ENCODE data around the gene SEMA4A. TPM values are rescaled to one million over a fixed set of nuclear protein-coding genes. Genes with fewer than 3 reads are reported as not detected.
"Not testable (repeated sequence)": the region's sequence is repeated elsewhere in the genome, so short reads cannot be mapped to it uniquely, and the experiment has no call there.

Gene SEMA4A
- total and polyA plus RNA-seq, 2 donors: 6.4 to 14.8 TPM

- H3K27me3 ChIP-seq (ENCODE audit: control insufficient read depth in 2 of 2, insufficient read depth in 1 of 2, low read length in 1 of 2): peaks cover 3 to 59% of the 10 kb centered on the region in 2 donors
- WGBS: 28% methylated on average over 14 of the region's 14 CpGs
These were observed 29.8 kb upstream of the SEMA4A start for GRCh38 chr1:156123356-156124196.

GRCh38 chr1:156124557-156125483 lies 28.6 kb upstream of the SEMA4A start:
- DNase-seq (ENCODE audit: low read depth in 6 of 9, low spot score in 9 of 9): no peak
- no peak overlapping the region for H3K4me3 ChIP-seq (ENCODE audit: low read length in 2 of 2)
- WGBS: 81% methylated on average over 17 of the region's 17 CpGs

More at GRCh38 chr1:156123356-156124196, 29.8 kb upstream of the SEMA4A start:
- Histone ChIP-seq H3K36me3 (ENCODE audit: control insufficient read depth in 2 of 2, insufficient read depth in 2 of 2, low read length in 1 of 2) (no peaks in the 10 kb centered on the region), H3K9me3 (ENCODE audit: control insufficient read depth in 2 of 2, insufficient read depth in 1 of 2, low read length in 1 of 2) (no peaks in the 10 kb centered on the region), H3K27ac (ENCODE audit: low read depth in 1 of 2, low read length in 1 of 2) (peak overlapping the region; percentile 87 to 88), H3K4me3 (ENCODE audit: low read length in 2 of 2) (no peak overlapping the region), H3K4me1 (ENCODE audit: control insufficient read depth in 2 of 2, insufficient read depth in 2 of 2, low read length in 2 of 2) (peaks cover 23 to 63% of the 10 kb centered on the region in 2 donors)
- DNase-seq (ENCODE audit: low read depth in 6 of 9, low spot score in 9 of 9): peak in 2 of 9 donors; percentile 42 to 43

DNA sequence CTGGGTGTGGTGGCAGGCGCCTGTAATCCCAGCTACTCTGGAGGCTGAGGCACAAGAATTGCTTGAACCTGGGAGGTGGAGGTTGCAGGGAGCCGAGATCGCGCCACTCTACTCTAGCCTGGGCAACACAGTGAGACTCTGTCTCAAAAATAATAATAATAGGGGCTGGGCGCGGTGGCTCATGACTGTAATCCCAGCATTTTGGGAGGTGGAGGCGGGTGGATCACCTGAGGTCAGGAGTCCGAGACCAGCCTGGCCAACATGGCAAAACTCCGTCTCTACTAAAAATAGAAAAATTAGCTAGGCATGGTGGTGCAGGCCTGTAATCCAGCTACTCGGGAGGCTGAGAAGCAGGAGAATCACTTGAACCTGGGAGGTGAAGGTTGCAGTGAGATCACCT lies 27.8 kb upstream of the SEMA4A start:
- H3K27ac ChIP-seq (ENCODE audit: low read depth in 1 of 2, low read length in 1 of 2): peak overlapping the region; percentile 15 to 78
- not testable (repeated sequence) for DNase-seq (ENCODE audit: low read depth in 6 of 9, low spot score in 9 of 9); H3K4me3 ChIP-seq (ENCODE audit: low read length in 2 of 2); H3K36me3 ChIP-seq (ENCODE audit: control insufficient read depth in 2 of 2, insufficient read depth in 2 of 2, low read length in 1 of 2); H3K9me3 ChIP-seq (ENCODE audit: control insufficient read depth in 2 of 2, insufficient read depth in 1 of 2, low read length in 1 of 2)
- H3K4me1 ChIP-seq (ENCODE audit: control insufficient read depth in 2 of 2, insufficient read depth in 2 of 2, low read length in 2 of 2): peaks cover 25 to 73% of the 10 kb centered on the region in 2 donors
- peaks cover 2 to 60% of the 10 kb centered on the region in 2 donors for H3K27me3 ChIP-seq (ENCODE audit: control insufficient read depth in 2 of 2, insufficient read depth in 1 of 2, low read length in 1 of 2)
- 96% methylated on average over 10 of the region's 10 CpGs for WGBS

More at GRCh38 chr1:156124557-156125483, 28.6 kb upstream of the SEMA4A start:
- Histone ChIP-seq H3K4me1 (ENCODE audit: control insufficient read depth in 2 of 2, insufficient read depth in 2 of 2, low read length in 2 of 2) (peaks cover 25 to 75% of the 10 kb centered on the region in 2 donors), H3K9me3 (ENCODE audit: control insufficient read depth in 2 of 2, insufficient read depth in 1 of 2, low read length in 1 of 2) (no peaks in the 10 kb centered on the region), H3K36me3 (ENCODE audit: control insufficient read depth in 2 of 2, insufficient read depth in 2 of 2, low read length in 1 of 2) (no peaks in the 10 kb centered on the region), H3K27ac (ENCODE audit: low read depth in 1 of 2, low read length in 1 of 2) (peak overlapping the region; percentile 54 to 57), H3K27me3 (ENCODE audit: control insufficient read depth in 2 of 2, insufficient read depth in 1 of 2, low read length in 1 of 2) (peaks cover 2 to 64% of the 10 kb centered on the region in 2 donors)

DNA sequence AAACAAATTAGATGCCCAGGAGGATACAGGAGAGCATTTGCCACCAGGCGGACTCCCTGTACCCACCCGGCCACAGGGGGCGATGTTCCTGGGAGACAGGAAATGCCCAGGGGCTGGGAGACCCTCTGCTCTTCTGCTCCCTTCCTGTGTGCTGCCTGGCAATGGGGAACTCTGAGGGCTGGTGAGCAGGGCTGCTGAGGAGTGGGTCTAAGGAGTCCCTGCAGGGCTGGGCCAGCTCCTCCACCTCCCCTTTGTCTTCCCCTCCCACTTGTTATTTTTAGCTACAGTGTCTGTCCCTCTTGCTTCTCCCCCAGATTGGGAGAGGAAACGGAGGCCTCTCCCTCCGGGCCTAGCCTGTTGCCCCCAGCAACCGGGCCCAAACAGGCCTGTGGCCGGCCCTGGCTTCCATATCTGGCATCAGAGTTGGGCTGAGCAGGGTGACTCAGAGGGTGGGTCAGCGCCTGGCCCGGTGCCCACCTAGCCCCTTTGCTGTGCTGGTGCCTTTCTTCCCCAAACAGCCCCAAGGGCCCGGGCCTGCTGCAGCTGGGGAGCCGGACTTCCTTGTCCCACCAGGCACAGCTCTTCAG lies 27.2 kb upstream of the SEMA4A start:
- WGBS: 17% methylated on average over 11 of the region's 11 CpGs
- DNase-seq (ENCODE audit: low read depth in 6 of 9, low spot score in 9 of 9): peak in 1 of 9 donors; percentile 52
- H3K9me3 ChIP-seq (ENCODE audit: control insufficient read depth in 2 of 2, insufficient read depth in 1 of 2, low read length in 1 of 2): peaks cover 0 to 3% of the 10 kb centered on the region in 2 donors

DNA sequence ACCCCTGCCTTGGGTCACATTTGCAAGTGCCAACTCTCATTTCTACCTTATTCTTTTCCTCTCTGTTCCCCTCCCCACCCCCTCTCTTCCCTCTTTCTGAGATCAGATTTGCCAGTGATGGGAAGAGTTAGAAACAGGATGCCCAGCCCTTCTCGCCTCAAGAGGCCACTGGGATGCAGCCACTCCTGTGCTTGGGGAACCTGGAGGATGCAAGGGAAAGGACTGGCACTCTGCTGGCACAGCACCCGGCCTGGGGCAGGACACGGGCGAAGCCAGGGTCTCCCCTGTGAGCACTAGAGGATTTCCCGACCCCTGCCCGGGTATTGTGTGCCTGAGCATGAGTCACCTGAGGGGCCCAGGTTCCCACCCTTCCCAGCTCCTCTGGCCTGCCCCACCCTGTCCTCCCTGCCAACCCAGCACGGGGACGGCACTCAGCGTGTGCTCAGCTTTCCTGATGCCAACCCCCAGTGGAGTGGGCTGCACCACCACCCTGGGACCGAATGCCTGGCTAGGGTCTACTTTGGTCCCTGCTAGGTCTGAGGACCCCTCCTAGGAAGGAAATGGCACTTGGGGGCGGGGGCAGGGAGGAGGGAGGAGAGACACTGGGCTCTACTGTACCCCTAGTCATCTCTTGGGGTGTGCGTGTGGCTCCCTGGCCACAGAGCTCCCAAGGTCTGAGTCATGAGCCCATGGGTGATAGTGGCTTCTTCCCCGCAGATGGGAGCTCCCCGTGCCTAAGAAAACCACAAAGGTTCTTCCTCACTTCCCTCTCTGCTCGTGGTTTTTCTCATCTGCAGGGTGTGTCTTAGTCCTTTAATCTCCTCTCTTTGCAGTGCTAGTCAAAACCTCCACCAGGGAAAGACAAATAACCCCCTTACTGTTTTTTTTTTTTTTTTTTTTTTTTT lies 26.5 kb upstream of the SEMA4A start:
- 36% methylated on average over 15 of the region's 15 CpGs for WGBS
- Histone ChIP-seq H3K27ac (ENCODE audit: low read depth in 1 of 2, low read length in 1 of 2) (peak overlapping the region; percentile 78 to 80), H3K4me3 (ENCODE audit: low read length in 2 of 2) (peak overlapping the region in 1 of 2 donors; percentile 7), H3K36me3 (ENCODE audit: control insufficient read depth in 2 of 2, insufficient read depth in 2 of 2, low read length in 1 of 2) (no peaks in the 10 kb centered on the region), H3K4me1 (ENCODE audit: control insufficient read depth in 2 of 2, insufficient read depth in 2 of 2, low read length in 2 of 2) (peaks cover 25 to 70% of the 10 kb centered on the region in 2 donors), H3K9me3 (ENCODE audit: control insufficient read depth in 2 of 2, insufficient read depth in 1 of 2, low read length in 1 of 2) (peaks cover 0 to 3% of the 10 kb centered on the region in 2 donors), H3K27me3 (ENCODE audit: control insufficient read depth in 2 of 2, insufficient read depth in 1 of 2, low read length in 1 of 2) (peaks cover 2 to 48% of the 10 kb centered on the region in 2 donors)
- peak in 3 of 9 donors; percentile 41 to 76 (median 44) for DNase-seq (ENCODE audit: low read depth in 6 of 9, low spot score in 9 of 9)

More for the DNA sequence above, 27.2 kb upstream of the SEMA4A start:
- Histone ChIP-seq H3K36me3 (ENCODE audit: control insufficient read depth in 2 of 2, insufficient read depth in 2 of 2, low read length in 1 of 2) (no peaks in the 10 kb centered on the region), H3K27ac (ENCODE audit: low read depth in 1 of 2, low read length in 1 of 2) (peak overlapping the region; percentile 78 to 80), H3K27me3 (ENCODE audit: control insufficient read depth in 2 of 2, insufficient read depth in 1 of 2, low read length in 1 of 2) (peaks cover 2 to 55% of the 10 kb centered on the region in 2 donors), H3K4me1 (ENCODE audit: control insufficient read depth in 2 of 2, insufficient read depth in 2 of 2, low read length in 2 of 2) (peaks cover 25 to 70% of the 10 kb centered on the region in 2 donors), H3K4me3 (ENCODE audit: low read length in 2 of 2) (peak overlapping the region in 1 of 2 donors; percentile 7)

DNA sequence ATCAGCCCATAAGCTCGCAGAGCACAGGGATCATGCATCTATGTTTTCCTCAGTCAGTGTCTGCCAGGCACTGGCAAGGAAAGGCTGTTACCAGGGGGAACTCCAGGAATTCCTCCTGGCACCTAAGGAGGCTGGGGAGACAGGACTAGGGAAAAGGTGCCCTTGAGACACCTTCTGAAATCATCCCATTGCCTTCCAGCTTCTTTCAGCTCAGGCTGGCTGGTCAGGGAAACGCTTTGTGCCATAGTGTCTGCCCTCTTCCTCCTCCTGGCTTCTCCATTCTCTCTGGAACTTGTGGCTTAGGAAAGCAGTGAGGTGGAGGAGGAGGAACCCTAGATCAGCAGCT lies 25.1 kb upstream of the SEMA4A start:
- Histone ChIP-seq H3K27me3 (ENCODE audit: control insufficient read depth in 2 of 2, insufficient read depth in 1 of 2, low read length in 1 of 2) (peaks cover 0 to 39% of the 10 kb centered on the region in 2 donors), H3K9me3 (ENCODE audit: control insufficient read depth in 2 of 2, insufficient read depth in 1 of 2, low read length in 1 of 2) (peaks cover 0 to 3% of the 10 kb centered on the region in 2 donors), H3K4me3 (ENCODE audit: low read length in 2 of 2) (no peak overlapping the region), H3K4me1 (ENCODE audit: control insufficient read depth in 2 of 2, insufficient read depth in 2 of 2, low read length in 2 of 2) (peaks cover 25 to 60% of the 10 kb centered on the region in 2 donors), H3K36me3 (ENCODE audit: control insufficient read depth in 2 of 2, insufficient read depth in 2 of 2, low read length in 1 of 2) (no peaks in the 10 kb centered on the region), H3K27ac (ENCODE audit: low read depth in 1 of 2, low read length in 1 of 2) (peak overlapping the region; percentile 38 to 85)
- DNase-seq (ENCODE audit: low read depth in 6 of 9, low spot score in 9 of 9): no peak
- WGBS: 92% methylated on average over 2 of the region's 2 CpGs

- peaks cover 0 to 3% of the 10 kb centered on the region in 2 donors for H3K9me3 ChIP-seq (ENCODE audit: control insufficient read depth in 2 of 2, insufficient read depth in 1 of 2, low read length in 1 of 2)
- no peak for DNase-seq (ENCODE audit: low read depth in 6 of 9, low spot score in 9 of 9)
- peaks cover 0 to 36% of the 10 kb centered on the region in 2 donors for H3K27me3 ChIP-seq (ENCODE audit: control insufficient read depth in 2 of 2, insufficient read depth in 1 of 2, low read length in 1 of 2)
- H3K4me3 ChIP-seq (ENCODE audit: low read length in 2 of 2): no peak overlapping the region
- no peaks in the 10 kb centered on the region for H3K36me3 ChIP-seq (ENCODE audit: control insufficient read depth in 2 of 2, insufficient read depth in 2 of 2, low read length in 1 of 2)
- WGBS: 77% methylated on average over 8 of the region's 8 CpGs
- peak overlapping the region; percentile 38 to 85 for H3K27ac ChIP-seq (ENCODE audit: low read depth in 1 of 2, low read length in 1 of 2)
- H3K4me1 ChIP-seq (ENCODE audit: control insufficient read depth in 2 of 2, insufficient read depth in 2 of 2, low read length in 2 of 2): peaks cover 23 to 54% of the 10 kb centered on the region in 2 donors
These were observed 24.5 kb upstream of the SEMA4A start for GRCh38 chr1:156128654-156129597.
